Stimulated activated naive CD8-positive, alpha-beta T cell treated with anti-CD3 and anti-CD28 coated beads, Interleukin-15, amount 100 ng/mL, for 72 hours (primary cell): Measurements from ENCODE around the gene GHRHR.

Experiments
- ATAC-seq: fragments of 150-1000 bp; cut with Tn5 transposase; 2 replicates; pipeline ENCODE4 v1.10.0; 2021; ENCODE audit warnings: mild to moderate bottlenecking, moderate library complexity
- DNase-seq, 2 donors: peaks; one replicate each; pipeline ENCODE4 v3.0.0; 2021 to 2022
- H3K27ac Mint-ChIP-seq, 2 donors: one replicate each; pipeline ENCODE4 v1.8.0; 2022; ENCODE audit warnings: mild to moderate bottlenecking in 2 of 2, mixed read lengths in 2 of 2, moderate library complexity in 2 of 2
- H3K27me3 Mint-ChIP-seq: one replicate; pipeline ENCODE4 v1.8.0; 2022; ENCODE audit warnings: mixed read lengths
- H3K4me1 Mint-ChIP-seq: one replicate; pipeline ENCODE4 v1.8.0; 2022; ENCODE audit warnings: mild to moderate bottlenecking, mixed read lengths
- H3K4me3 Mint-ChIP-seq, 2 donors: one replicate each; pipeline ENCODE4 v1.8.0; 2022; ENCODE audit warnings: mild to moderate bottlenecking in 2 of 2, mixed read lengths in 2 of 2, moderate library complexity in 1 of 2
- H3K9me3 Mint-ChIP-seq, 2 donors: one replicate each; pipeline ENCODE4 v1.8.0; 2022; ENCODE audit warnings: mixed read lengths in 2 of 2

Gene GHRHR

DNA sequence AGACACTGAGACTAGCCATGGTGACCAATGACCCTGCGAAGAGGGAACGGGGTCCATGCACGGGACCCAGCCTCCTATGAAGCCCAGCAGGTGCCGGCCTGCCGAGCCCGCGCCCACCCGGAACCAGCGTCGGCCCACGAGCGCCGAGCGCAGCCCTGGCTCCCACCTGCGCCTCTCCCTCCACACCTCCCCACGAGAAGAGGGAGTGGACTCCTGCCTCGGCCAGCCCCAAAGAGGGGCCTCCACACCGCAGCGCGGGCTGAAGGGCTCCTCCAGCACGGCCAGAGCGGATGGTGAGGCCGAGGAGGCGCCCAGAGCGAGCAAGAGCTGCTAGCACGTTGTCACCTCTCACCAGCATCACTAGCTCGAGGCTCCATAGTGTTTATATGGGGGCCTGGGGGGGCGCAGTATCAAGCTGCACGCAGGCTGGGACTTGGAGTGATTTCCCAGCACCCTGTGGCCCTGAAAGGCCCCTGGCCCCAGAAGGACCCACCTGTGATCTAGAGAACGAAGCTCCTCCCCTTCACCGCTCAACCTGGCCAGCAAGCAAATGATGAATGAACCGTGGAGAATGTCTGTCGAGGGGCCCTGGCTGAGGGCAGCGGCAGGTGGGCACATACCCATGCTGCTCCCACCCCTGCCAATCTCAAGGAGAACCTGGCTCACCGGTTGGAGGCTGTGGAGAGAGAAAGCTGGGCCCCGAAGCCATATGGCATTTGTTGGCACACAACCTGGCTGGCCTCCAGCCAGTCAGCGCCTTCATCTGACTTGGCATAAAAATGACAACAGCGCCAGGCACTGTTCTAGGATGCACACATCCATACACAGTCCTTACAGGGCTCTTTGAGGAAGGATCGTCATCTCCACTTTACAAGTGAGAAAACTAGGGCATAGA, 30.7 kb downstream of the GHRHR start:
- Mint-ChIP-seq H3K4me3 (no peak overlapping the region), H3K9me3 (no peaks in the 10 kb centered on the region), H3K27ac (no peak overlapping the region), H3K27me3 (no peaks in the 10 kb centered on the region), H3K4me1 (no peaks in the 10 kb centered on the region)
- ATAC-seq (no peak), DNase-seq (no peak)

DNA sequence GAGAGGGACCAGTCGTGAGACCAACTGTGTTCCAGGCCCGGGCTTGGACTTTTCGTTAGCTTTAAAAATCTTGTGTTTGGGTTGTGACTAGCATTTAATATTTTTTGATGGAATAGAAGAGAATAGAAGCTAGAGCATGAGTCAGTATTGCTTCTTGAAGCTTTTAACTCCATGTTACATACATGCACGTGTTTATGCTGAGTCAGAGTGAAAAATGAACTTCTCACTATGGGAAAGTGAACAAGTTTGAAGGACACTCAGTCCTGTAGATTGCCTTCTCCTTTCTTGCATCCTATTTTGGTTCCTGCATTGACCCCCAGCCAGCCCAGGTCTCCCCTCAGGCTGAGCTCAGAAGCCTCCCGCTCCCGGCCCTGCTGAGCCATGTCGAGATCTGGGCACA, 31.8 kb downstream of the GHRHR start:
- no peaks in the 10 kb centered on the region for H3K9me3 Mint-ChIP-seq
- H3K4me3 Mint-ChIP-seq: no peak overlapping the region
- DNase-seq: no peak
- no peaks in the 10 kb centered on the region for H3K27me3 Mint-ChIP-seq
- H3K27ac Mint-ChIP-seq: no peak overlapping the region
- ATAC-seq: no peak
- H3K4me1 Mint-ChIP-seq: no peaks in the 10 kb centered on the region

DNA sequence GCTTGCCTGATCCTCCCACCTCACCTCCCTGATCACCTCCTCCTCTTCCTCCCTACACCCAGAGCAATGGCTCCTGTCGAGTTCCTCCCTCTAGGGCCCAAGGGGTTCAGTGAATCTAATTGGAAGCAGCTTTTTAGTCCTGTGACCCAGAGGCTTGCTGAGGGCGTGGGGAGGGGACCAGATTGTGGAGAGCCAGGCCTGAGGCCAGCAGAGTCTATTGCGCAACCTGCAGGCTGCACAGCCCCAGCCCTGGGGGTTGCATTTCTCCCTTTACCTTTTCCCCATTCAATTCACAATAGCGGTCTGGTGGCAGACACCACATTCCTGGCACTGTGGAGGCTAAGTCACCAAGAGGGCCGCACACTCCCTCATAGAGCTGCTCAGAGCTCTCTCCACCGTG, 32.5 kb downstream of the GHRHR start:
- ATAC-seq (no peak), DNase-seq (no peak)
- Mint-ChIP-seq H3K4me1 (no peaks in the 10 kb centered on the region), H3K27ac (peak overlapping the region; percentile 13 to 92), H3K27me3 (no peaks in the 10 kb centered on the region), H3K9me3 (no peaks in the 10 kb centered on the region), H3K4me3 (no peak overlapping the region)

DNA sequence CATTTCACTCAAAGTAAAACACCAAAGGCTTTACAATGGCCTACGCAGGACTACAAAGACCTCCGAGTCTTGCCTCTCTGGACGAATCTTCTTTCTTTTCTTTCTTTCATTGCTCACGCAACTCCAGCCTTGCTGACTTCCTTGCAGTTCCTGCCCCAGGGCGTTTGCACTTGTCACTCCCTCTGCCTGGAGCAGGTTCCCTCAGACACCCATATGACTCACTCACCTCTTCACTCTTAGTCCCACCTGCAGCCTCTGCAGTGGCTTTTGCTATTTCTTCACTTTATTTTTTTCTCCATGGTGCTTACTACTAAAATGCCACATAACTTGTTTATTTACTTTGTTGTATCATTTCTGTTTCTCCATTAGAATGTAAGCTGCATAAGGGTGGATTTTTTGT, 33.1 kb downstream of the GHRHR start:
- H3K27me3 Mint-ChIP-seq: no peaks in the 10 kb centered on the region
- peak overlapping the region in 1 of 2 donors; percentile 40 for H3K27ac Mint-ChIP-seq
- H3K4me1 Mint-ChIP-seq: no peaks in the 10 kb centered on the region
- ATAC-seq (no peak), DNase-seq (no peak)
- H3K4me3 Mint-ChIP-seq: no peak overlapping the region
- H3K9me3 Mint-ChIP-seq: no peaks in the 10 kb centered on the region

DNA sequence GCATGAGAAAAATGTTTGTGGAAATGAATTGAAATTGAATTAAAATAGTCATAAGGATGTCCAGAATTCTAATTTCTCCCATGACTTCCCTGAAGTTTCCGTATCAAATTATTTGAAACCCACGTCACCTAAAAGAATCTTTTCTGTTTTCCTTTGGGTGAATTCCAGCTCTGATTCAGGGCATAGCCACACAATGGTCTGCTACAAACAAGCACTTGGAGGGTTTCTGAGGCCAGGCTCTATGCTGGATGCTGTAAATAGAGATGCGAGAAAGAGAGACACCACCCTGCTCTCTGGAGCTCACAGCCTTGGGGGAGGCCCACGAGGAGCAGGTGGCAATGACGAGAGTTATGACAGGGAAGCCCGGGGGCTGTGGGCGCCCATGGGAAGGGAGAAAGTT, 33.6 kb downstream of the GHRHR start:
- H3K27ac Mint-ChIP-seq: peak overlapping the region in 1 of 2 donors; percentile 40
- ATAC-seq: no peak
- H3K4me3 Mint-ChIP-seq: no peak overlapping the region
- H3K27me3 Mint-ChIP-seq: no peaks in the 10 kb centered on the region
- no peaks in the 10 kb centered on the region for H3K9me3 Mint-ChIP-seq
- H3K4me1 Mint-ChIP-seq: no peaks in the 10 kb centered on the region
- DNase-seq: no peak

DNA sequence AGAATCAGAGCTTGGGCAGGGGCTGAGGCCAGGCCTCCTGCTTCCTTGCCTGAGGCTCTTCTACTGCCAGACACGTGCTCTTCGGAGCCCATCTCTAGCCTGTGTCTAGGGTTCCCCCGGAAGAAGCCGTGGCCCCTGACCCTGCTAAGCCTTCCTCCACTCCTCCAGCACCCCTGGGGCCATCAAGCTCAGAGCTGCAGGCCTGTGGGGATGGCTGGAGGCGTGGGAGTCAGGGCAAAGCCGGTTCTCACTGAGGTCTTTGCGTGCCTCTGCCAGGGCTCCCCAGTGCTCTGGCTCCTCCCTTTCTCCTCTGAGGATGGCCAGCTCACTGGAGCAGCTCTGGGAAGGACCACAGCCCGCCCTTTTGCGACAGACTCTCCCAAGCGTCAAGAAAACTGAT, 34.4 kb downstream of the GHRHR start:
- no peak for DNase-seq
- Mint-ChIP-seq H3K27ac (no peak overlapping the region), H3K4me3 (no peak overlapping the region), H3K4me1 (no peaks in the 10 kb centered on the region), H3K9me3 (no peaks in the 10 kb centered on the region), H3K27me3 (no peaks in the 10 kb centered on the region)
- ATAC-seq: no peak

DNA sequence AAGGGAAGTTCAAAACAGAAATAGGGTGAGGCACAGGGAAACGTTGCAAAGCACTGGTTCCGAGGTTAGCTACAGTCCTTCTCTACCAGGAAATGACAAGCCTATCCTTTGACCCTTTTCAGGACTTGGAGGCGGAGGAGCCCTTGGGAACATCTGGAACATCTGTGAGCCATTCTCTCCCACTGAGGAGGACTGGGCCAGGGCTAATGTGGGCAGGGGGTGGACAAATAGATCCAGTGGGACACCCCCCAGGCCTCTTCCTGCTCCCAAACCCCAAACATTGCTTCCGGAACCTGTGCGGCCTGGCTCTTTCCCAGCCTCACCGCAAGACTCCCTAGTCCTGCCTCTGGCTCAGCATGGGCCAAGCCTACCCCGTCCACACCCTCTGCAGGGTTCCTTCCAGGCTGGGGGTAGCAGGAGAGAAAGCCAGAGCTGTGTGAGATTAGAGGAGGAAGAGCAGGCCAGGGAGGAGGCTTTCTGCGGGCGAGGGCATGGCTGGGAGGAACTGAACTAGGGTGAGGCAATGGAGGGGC, 36.5 kb downstream of the GHRHR start:
- Mint-ChIP-seq H3K27me3 (no peaks in the 10 kb centered on the region), H3K27ac (peak overlapping the region in 1 of 2 donors; percentile 37), H3K4me1 (no peaks in the 10 kb centered on the region), H3K9me3 (no peaks in the 10 kb centered on the region), H3K4me3 (no peak overlapping the region)
- DNase-seq (no peak), ATAC-seq (no peak)

DNA sequence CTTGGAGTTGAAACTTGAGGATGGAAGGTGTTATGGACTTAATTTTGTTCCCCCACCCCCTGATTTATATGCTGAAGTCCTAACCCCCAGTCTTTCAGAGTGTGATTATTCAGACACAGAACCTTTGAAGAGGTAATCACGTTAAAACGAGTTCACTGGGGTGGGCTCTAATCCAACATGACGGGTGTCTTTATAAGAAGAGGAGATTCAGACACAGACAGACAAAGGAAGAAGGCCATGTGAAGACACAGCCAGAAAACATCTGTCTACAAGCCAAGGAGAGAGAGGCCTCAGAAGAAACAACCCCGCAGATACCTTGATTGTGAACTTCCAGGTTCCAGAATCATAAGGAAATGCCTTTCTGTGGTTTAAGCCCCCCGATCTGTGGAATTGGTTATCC, 37.0 kb downstream of the GHRHR start:
- no peaks in the 10 kb centered on the region for H3K4me1 Mint-ChIP-seq
- H3K9me3 Mint-ChIP-seq: no peaks in the 10 kb centered on the region
- no peak overlapping the region for H3K27ac Mint-ChIP-seq
- ATAC-seq (no peak), DNase-seq (no peak)
- no peak overlapping the region for H3K4me3 Mint-ChIP-seq
- H3K27me3 Mint-ChIP-seq: no peaks in the 10 kb centered on the region

DNA sequence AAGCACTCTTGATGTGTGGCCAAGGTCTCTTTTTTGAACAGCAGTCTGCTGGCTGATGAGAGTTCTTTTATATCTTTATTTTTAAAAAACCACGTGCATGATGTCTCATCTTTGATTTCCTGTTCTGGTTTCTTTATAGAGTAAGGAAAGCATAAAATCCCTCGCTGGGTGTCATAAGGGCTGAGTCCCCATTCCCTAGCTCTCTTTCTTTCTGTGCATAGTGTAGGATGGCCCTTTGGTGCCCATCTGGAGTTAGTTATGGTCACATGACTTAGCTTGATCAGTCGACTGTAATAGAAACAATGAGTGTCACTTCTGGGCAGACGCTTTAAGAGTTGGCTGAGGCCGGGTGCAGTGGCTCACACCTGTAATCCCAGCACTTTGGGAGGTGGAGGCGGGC, 38.5 kb downstream of the GHRHR start:
- no peak for ATAC-seq
- Mint-ChIP-seq H3K27me3 (peaks cover 12% of the 10 kb centered on the region), H3K4me1 (no peaks in the 10 kb centered on the region), H3K9me3 (no peaks in the 10 kb centered on the region), H3K4me3 (no peak overlapping the region), H3K27ac (no peak overlapping the region)
- DNase-seq: no peak

DNA sequence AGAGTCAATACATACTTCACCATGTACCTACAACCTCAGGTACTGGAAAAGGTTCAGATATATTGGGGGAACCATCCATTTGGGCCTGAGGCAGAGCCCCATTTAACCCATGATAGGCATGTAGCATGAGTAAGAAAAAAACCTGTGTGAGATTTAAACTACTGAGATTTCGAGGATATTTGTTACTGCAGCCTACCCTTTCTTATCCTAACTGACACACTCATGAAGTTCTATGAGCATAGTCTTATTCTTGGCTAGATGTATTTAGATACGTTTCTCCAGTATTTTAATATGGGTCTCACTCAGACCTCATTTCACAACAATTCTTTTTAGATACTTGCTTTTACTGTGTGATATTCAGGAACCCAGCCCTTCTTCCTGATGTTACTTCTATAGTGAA, 39.3 kb downstream of the GHRHR start:
- Mint-ChIP-seq H3K27ac (no peak overlapping the region), H3K4me3 (no peak overlapping the region), H3K9me3 (no peaks in the 10 kb centered on the region), H3K4me1 (no peaks in the 10 kb centered on the region), H3K27me3 (peaks cover 14% of the 10 kb centered on the region)
- DNase-seq (no peak), ATAC-seq (no peak)

DNA sequence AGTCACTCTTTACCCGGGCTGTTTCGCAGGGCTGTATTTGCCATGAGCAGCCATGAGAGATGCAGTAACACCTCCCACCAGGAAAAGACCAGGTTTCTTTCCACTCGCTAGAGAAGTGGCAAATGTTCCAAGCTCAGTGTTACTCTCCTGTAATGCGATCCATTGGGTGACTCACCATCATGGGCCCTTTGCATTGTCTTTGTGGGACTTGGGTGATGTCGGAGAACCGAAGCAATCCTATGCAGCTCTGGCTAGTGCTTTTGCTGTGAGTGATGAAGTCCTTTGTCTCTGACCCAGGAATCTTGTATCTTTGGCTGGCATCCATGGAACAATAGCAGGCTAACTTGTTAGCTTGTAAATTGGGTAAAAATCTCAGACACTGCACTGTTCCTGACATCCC, 40.0 kb downstream of the GHRHR start:
- no peak overlapping the region for H3K4me3 Mint-ChIP-seq
- H3K27me3 Mint-ChIP-seq: peaks cover 14% of the 10 kb centered on the region
- ATAC-seq (no peak), DNase-seq (no peak)
- no peak overlapping the region for H3K27ac Mint-ChIP-seq
- no peaks in the 10 kb centered on the region for H3K9me3 Mint-ChIP-seq
- H3K4me1 Mint-ChIP-seq: no peaks in the 10 kb centered on the region

DNA sequence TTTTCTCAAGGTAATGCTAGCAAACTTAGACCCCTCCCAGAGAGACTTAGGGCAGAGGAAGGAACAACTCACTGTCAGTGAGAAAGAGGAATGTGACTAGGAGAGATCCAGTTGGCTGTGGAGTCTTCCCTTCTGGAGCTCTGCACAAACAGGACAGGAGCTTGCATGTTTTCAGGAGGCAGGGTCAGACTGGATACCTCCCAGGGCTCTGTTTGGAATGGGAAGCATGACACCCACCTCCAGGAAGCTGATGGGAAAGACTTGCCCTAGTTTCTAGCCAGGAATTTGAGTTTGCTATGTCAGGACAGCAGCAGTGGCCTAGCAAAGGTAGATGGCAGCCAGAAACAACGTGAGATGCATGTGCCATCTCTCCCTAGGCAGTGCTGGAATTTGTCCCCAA, 40.6 kb downstream of the GHRHR start:
- no peak for DNase-seq
- Mint-ChIP-seq H3K4me3 (no peak overlapping the region), H3K27ac (no peak overlapping the region), H3K9me3 (no peaks in the 10 kb centered on the region), H3K4me1 (no peaks in the 10 kb centered on the region), H3K27me3 (peaks cover 21% of the 10 kb centered on the region)
- no peak for ATAC-seq

DNA sequence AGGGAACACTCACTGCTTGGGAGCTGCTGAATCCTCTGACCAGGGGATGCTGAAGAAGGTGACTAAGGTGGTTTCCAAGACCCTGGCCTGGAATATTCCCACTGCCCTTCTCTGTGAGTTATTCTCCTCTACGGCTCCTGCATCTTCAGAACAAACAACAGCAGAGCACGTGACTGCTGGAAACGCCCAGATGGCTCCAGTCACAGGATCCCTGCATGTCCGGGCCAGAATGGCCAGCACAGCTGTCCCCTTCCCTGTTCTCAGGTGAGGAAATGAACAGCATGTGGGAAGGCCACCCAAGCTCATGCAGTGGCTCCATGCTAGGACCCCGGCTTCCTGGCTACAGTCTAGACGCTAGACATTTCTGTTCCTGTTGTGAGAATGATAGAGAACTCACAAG, 43.1 kb downstream of the GHRHR start:
- no peak overlapping the region for H3K27ac Mint-ChIP-seq
- H3K9me3 Mint-ChIP-seq: peaks cover 6 to 8% of the 10 kb centered on the region in 2 donors

DNA sequence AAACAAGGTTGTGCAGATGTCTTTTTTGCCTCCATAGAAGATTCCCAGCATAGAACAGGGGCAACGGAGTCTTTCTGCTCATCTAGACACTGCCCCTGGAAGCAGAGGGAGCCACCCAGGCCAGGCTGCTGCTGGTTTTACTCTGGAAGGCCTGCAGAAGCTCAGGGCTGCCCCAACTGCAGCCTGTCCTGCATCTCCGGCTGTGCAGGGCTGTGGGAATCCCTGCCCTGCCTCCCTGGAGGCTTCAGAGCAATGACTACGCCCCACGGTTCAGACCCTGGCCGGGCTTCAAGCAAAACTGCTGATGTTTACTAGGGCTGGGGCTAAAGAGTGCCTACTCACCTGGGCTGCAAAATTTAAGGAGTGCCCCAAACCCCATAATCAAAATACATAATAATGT, 43.9 kb downstream of the GHRHR start:
- H3K27ac Mint-ChIP-seq: no peak overlapping the region
- ATAC-seq: no peak

More for the DNA sequence above, 43.1 kb downstream of the GHRHR start:
- no peak for DNase-seq
- H3K27me3 Mint-ChIP-seq: peaks cover 39% of the 10 kb centered on the region
- no peak overlapping the region for H3K4me3 Mint-ChIP-seq
- ATAC-seq: no peak
- peaks cover 7% of the 10 kb centered on the region for H3K4me1 Mint-ChIP-seq

DNA sequence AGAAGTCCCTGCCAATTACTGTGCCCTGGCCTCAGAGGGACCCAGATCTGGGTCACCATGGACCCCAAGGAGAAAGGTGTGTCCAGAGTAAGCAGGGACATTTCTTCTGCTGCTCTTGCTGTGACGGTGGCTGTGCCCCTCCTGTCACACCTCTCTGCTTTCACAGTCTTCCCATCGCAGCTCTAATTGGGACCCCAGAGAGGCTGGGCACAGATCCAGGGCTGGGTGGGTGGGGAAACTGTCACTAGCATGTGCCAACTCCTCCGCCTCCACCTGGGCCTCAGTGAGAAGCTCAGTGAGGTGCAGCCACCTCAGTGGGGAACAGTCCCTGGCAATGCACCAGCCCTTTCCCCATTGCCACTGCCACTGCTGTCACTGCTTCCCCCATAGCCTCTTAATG, 51.1 kb downstream of the GHRHR start:
- DNase-seq (no peak), ATAC-seq (no peak)
- Mint-ChIP-seq H3K9me3 (peaks cover 6 to 8% of the 10 kb centered on the region in 2 donors), H3K27me3 (peaks cover 43% of the 10 kb centered on the region), H3K4me1 (peaks cover 28% of the 10 kb centered on the region), H3K4me3 (no peak overlapping the region), H3K27ac (no peak overlapping the region)

More for the DNA sequence above, 43.9 kb downstream of the GHRHR start:
- Mint-ChIP-seq H3K4me1 (peaks cover 7% of the 10 kb centered on the region), H3K27me3 (peaks cover 39% of the 10 kb centered on the region), H3K9me3 (peaks cover 6 to 8% of the 10 kb centered on the region in 2 donors), H3K4me3 (no peak overlapping the region)
- DNase-seq: no peak

DNA sequence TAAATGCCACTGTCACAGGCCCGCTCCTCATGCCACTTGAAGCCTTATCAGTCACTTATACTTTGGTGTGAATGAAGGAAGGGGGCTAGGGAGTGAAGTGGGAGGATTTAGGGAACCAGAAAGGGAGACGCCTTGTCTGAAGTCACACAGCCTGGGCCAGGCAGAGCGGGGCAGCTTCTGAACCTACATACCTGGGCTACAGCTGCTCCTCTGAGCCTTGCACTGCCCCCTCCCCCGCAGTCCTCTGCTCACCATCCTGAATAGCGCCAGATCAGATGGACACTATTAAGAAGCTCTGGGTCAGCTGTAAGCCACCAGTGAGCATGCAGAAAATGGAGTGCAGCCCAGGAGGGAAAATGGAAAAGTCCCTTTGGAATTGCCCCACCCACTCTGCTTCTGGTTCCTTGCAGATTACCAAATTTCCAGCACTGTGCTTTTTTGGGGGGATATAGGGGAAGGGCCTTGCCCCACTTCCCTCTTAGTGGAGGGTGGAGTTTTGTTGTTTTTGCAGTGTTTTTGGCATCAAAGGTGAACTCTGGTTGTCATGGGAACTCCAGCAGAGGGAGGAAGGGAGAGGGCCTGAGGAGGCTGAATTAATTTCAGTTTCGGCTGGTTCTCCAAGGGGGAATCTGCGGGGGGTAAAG, 53.4 kb downstream of the GHRHR start:
- no peak for DNase-seq
- Mint-ChIP-seq H3K27me3 (peaks cover 35% of the 10 kb centered on the region), H3K4me3 (no peak overlapping the region), H3K27ac (no peak overlapping the region), H3K4me1 (peaks cover 34% of the 10 kb centered on the region), H3K9me3 (no peaks in the 10 kb centered on the region)
- no peak for ATAC-seq
